NAMALWA (cell line): ENCODE results near the gene CSTF2.

Source experiments
- DNase-seq: peaks from one replicate; pipeline ENCODE4 v3.0.0-alpha.2; 2015; ENCODE audit warnings: low spot score

Gene CSTF2

DNA sequence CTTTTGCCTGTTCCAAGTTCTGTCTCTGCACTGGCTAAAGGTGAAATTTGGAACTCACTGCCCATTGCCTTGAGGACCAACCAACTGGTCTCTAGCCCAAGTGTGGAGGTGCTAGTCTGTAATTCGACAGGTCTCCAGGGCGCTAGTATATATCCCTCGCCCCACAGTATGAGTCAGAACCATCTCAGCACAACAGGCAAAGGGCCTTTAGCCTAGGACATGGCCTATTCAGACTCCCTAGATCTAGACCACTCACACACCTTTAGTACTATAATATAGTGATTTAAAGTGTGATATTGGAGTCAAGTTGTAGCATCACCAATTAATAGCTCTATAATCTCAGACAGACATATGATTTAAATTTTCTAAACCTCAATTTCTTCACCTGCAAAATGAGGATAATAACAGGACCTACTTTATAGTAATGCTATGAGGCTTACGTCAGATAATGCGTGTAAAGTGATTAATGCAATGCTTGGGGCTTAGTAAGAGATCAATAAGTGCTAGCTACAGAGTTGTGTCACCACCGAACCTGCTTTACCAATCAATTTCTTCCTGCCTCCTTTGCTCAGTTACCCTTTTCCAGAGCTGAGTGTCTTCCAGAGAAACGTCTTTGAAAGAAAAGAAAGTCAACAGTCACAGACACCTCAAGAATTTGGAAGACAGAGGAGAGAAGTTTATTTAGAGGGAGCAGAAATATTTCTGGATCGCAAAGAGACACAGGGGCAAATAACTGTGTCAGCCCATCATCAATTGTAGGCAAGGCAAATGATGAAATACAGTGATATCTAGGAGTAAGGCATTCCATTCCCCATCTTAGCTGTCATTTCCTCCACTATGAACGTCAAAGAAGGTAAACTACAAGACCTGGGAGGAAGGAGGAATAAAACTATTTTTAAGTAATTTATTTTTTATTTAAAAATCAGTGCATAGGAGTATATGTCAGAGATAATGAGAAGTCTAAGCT, 51.7 kb downstream of the CSTF2 start:
- no peak for DNase-seq

- no peak for DNase-seq
Measured at GRCh38 chrX:100874325-100874724, 54.1 kb downstream of the CSTF2 start, which contains the start of gene NOX1. Gene NOX1 (minus strand): TSS chrX:100874359. CDS start chrX:100874139, 220 bp downstream.

DNA sequence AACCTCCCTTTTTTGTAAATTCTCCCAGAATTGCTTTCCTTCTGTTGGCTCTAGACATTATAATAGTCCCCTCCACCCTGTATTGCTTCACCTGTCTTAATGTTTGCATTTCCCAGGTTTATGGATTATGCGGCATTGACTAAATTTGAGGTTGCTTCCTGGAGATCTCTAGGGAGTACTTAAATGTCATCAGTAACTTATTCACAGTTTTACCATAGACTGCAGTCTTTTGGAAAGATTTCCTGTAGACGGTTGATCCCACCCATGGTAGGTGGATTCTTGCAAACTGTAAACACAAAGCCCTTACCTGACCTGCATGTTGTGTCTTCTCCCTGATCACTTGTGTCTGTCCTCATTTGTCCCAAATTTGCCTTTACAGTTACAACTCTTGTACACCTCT, 60.2 kb downstream of the CSTF2 start:
- no peak for DNase-seq

DNA sequence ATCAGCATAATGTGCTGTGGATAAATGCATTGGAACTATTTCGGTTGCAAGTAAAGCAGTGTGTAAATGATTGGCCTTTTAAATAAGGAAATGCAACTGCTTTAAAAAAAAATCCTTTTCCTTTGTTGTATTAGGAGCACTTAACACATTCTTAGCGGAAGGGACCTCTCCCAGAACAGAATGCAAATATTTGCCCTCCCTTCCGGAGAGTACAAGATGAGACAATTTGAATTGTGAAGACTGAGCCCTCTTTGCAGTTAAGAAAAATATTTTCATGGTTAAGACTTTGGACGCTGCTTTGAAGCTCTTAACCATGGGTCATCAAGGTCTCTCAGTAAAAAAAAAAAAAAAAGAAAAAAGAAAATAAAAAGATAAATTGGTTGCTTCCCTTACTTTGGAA, 63.5 kb downstream of the CSTF2 start:
- no peak for DNase-seq
